Activated T-helper 1 cell treated with Interleukin-2 at 50 U/mL for 16 hours (primary cell): ENCODE measurements around the gene PCSK6.

Source experiments
- DNase-seq: peaks from one replicate; pipeline ENCODE4 v3.0.0-alpha.2; 2020; ENCODE audit warnings: low read depth

Gene PCSK6

DNA sequence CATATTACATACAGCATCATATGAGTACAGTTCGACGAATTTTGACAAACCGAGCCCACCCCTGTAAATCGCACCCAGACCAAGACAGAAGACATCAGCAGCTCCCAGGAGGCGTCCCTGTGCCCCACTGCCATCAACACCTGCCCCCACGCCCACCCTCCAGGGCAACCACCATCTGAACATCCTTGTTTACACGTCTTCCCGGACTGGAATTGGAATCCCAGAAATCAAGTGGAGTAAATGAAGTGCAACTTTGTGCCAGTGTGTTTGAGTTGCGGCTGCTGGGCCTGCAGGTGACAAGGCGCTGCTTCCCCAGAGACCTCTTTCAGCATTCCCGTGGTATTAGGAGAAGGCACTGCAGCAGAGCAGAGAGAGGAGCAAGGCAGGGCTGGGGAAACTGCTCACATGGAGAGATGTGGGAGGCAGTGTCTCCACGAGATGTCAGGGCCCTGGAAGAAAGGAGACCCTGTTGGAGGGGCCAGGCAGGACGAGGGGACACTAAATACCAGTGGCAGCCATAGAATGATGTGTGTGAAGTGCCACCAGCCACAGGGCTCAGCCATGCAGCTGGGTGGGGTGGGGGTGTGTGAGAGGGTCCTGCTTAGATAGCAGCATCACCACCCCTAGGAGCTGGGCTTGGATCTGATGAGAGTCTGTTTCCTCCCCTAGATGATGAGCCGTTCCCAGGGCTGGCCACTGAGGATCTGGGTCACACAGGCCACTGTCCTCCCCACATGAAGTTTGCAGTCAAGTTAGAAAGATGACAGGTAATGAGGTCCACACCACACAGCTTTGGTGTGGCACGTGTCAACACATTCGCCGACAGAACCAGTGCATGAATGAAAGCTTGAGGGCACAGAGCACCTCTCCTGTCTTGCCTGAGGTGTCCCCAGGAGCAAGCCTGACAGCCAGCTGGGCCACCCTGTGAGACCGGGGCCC, 33.4 kb upstream of the PCSK6 start:
- no peak for DNase-seq

DNA sequence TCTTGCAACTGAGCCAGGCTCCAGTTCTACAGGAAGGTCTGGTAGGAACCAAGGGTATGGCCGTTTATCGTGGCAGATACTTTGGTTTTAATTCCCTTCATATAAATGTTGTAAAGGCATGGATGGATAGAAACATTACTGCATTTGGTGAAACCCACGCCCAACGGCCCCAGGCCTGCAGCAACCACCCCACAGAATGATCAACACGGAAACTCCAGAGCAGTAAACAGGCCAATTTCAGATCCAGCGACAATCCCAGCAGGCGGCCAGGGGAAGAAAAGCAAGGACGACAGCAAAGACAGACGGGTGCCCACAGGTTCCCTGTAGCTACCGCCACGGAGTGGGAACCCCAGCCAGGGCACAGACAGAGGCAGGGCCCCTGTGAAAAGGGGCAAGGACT, 32.6 kb upstream of the PCSK6 start:
- DNase-seq = no peak

DNA sequence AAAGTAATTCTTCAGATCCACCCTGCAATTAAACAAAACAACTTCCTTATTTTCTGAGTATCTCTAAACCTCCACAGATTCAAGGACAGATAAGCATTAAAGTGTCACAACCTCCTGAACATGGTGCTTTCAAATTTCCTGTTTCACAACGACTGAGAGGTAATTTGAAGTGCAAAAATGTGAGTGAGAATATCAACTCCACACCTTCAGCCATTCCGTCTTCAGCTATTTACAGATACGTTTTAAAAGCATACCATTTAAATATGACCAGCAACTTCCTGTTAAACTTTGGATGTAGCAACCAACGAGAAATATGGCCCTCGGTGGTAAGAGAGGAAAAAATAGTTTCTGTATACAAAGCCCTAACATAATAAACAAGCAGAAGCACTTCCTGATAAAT, 32.1 kb upstream of the PCSK6 start:
- no peak for DNase-seq

DNA sequence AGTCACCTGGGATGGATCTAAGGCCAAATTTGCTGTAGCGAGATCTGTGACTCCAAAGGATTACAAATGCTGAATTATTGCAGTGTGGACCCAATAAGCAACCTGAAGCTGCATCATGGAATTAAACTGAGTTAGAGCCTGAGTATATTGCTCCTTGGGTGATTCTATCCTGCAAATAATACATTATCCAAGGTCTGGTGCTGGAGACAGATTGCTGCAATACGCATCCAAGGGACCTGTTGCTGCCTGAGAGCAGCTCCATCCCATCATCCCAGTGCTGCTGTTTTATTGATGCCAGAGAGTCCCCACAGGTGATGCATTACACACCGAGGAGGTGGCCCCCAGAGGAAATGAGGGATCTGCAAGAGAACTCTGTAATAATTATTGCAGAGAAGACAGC, 31.6 kb upstream of the PCSK6 start:
- no peak for DNase-seq

DNA sequence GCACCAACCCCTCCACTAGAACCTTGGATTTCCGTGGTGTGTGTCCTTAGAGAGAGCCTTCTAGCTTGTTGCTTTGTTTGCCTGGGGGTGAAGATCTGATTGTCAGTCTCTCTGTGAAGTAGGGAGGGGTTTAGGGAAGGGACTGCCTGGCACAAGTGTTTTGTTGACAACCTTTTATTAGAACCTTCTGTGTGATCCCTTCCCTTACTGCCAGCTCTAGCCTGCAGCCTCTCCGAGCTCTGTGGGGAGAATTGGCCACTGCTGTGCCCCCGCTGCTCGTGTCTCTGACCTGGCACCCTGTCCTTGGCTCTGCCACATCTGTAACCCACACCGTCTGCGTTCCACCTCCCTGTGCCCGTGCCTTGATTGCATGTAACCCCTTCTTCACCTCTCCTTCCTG, 30.9 kb upstream of the PCSK6 start:
- no peak for DNase-seq

DNA sequence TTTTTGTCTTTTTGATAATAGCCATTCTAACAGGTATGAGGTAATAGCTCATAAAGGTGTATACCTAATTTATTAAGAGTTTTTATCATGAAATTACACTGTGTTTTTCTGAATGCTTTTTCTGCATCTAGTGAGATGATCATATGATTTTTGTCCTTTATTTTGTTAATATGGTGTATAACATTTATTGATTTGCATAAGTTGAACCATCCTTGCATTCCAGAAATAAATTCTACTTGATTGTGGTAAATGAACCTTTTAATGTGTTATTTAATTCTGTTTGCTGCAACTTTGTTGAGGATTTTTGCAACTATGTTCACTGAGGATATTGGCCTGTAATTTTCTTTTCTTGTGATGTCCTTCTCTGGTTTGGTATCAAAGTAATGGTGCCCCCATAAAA, 28.0 kb upstream of the PCSK6 start:
- no peak for DNase-seq

DNA sequence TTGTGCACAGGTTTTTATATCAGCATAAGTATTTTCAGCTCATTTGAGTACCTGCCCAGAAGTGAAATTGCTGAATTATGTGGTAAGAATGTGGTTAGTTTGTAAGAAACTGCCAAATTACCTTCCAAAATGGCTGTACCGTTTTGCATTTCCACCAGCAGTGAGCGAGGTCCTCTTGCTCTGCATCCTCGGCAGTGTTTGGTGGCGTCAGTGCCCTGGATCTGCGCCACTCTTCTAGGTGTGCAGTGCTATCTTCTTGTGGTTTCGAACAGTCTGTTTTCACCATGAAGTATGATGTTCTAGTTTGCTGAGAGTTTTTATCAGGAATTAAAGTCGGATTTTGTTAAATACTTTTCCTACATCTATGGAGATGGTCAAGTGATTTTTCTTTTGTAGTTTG, 24.8 kb upstream of the PCSK6 start:
- no peak for DNase-seq

DNA sequence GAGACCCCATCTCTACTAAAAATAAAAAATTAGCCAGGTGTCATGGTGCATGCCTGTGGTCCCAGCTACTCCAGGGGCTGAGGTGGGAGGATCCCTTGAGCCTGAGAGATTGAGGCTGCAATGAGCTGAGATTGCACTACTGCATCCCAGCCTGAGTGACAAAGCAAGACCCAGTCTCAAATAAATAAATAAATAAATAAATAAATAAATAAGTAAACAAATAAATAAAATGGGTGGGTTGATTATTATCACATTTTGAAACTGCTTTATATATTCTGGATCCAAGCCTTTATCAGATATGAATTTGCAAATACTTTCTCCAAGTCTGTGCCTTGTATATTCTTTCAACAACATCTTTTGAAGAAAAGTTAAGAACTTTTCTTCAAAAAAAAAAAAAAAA, 22.2 kb upstream of the PCSK6 start:
- DNase-seq = no peak

DNA sequence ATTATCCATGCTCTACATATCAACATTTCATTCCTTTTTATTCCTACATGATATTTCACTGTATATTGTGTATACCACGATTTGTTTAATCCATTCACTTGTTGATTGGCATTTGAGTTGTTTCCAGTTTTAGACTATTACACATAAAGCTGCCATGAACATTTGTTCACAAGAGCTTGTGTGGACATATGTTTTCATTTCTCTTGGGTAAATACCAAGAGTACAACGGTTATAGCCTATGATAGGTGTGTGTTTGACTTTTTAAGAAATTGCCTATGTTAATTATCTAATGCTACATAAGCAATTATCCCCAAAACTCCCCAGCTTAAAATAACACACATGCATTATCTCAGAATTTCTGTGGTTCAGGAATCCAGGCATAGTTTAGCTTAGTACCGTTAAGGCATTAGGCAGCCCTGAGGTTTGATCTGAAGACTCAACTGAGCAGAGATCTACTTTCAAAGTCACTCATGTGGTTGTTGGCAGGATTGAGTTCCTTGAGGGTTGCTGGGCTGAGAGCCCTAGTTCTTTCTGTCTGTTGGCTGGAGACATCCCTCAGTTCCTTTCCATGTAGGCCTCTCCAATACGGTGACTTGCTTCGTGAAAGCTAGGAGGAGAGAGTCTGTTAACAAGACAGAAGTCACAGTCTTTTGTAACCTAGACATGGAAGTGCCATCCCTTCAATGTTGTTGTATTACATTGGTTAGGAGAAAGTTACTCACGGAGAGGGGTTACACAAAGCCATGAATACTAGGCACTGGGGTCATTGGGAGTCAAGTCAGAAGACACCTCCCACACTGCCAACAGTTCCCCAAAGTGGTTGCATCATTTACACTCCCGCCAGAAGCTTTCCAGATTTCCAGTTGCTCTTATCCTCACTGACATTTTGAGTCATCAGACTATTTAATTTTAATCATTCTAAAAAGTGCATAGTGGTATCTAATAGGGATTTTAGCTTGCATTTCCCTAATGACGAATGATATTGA, 21.0 kb upstream of the PCSK6 start:
- no peak for DNase-seq

DNA sequence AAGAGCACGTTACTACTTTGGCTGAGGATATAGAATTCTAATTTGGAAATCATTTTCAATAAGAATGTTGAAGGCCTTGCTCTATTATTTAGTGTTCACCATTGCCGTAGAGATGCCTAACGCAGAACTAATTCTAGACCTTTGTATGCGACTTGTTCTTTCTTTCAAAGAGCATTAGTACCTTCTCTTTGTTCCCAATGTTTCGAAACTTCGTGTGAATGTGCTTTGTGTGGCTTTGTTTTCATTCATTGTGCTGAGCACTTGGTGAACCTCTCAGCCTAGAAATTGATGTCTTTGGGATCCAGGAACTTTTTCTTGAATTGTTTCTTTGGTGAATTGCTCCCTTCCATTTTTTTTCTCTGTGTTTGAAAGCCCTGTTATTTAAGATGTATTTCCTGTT, 19.8 kb upstream of the PCSK6 start:
- DNase-seq = no peak

DNA sequence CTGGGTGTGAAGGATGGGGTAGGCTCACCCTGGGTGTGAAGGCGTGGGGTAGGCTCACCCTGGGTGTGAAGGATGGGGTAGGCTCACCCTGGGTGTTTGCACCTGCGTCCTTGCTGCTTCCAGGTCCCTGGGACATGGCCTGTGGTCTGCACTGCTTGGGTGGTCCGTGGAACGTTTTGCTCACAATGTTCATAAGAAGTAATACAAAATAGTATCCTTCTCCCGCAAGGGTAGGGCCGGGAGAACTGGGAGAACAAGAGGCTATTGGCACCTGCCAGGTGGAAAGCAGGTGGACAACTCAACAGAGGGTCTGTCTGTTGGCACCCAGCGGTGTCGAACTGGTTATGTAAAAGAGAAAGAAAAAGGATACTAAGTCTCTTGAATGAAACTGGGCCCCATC, 17.0 kb upstream of the PCSK6 start:
- DNase-seq = no peak

DNA sequence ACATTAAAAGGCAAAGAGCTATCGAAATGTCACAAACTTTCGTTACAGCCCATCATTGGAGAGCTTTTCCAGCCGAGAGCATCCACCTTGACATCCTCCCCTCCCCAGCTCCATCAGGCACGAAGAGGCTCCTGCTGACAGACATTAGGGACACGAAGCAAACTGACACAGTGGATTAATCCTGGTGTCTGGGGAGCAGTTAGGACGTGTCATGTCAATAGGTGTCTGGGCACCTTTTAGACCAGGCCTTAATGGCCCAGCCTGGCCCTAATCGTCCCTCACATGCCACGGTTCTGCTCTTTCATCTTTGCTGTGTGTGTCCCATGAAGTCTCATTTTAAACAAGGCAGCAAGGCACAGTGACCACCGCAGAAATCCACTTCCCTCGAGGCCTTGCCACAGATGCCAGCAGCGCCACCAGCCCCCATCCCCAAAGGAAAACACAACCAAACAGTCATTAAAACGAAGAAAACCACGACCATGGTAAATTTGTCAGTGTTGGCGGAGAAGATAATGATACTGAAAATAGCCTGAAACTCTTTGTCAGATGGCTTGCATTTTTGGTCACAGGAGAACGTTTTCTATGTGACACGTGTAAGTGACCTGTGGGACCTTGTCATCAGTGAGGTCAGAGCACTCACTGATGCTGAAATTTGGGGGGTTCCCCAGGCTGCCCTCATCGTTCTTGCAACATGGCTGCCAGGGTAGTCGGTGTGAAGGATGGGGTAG, 16.3 kb upstream of the PCSK6 start:
- DNase-seq = no peak

DNA sequence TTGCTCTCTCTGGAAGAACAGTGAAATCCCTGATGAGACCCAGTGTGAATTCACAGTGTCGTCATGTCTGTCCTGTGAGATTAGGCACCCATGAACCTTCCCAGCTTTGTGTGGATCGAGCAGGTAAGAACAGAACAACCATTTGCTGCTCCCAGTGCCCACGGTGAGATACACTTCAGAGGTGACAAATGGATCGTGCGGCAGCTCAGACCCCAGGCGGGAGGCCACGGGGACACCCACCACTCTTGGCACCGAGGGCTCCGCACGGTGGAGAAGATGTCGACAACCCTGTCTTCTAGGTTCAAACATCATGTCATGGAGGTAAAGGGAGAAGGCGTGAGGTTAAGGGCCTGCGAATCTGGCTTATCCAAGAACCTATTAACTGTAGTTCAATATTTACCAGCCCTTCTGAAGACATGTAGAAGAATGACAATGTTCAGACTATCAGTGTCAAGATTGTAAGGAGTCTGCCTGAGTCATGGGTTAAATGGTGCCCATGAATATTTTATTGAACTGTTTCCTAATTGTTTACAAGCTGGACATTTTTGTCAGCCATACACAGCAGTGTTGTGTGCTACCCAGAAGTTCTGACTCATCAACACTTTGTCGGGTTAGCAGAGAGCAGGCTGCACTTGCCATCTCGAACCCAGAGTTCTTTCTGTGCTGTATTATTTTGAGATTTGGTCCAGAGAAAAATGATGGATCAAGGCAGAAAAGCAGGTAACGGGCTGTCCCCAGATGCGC, 15.5 kb upstream of the PCSK6 start:
- no peak for DNase-seq

DNA sequence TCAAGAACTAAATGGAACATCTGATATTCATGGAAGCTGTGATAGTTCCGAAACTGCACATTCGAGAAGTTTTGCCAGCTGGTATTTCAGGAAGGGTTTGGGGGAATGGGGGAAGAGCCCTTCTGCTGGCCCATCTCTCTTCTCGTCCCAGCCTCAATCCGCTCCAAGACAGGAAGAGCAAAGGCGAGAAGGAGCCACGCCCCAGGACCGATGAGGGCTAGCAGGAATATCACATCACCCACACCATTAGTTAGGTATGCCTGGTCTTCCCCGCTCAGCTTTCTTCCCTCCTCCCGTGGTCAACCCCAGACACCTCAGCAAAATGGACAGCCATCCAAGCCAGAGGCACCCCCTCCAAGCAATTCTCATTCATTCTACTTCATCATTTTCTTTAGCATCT, 14.9 kb upstream of the PCSK6 start:
- no peak for DNase-seq

DNA sequence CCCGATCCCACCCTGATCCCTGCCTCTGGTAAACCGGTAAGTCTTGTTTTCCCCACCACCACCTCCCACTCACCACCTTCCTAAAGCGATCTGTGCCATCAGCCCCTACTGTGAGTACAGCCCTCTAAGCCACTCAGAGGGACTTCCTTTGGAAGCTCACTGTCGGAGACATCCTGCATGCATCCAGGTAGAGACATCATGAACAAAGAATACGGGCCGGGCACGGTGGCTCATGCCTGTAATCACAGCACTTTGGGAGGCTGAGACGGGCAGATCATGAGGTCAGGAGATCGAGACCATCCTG, 13.7 kb upstream of the PCSK6 start:
- no peak for DNase-seq

DNA sequence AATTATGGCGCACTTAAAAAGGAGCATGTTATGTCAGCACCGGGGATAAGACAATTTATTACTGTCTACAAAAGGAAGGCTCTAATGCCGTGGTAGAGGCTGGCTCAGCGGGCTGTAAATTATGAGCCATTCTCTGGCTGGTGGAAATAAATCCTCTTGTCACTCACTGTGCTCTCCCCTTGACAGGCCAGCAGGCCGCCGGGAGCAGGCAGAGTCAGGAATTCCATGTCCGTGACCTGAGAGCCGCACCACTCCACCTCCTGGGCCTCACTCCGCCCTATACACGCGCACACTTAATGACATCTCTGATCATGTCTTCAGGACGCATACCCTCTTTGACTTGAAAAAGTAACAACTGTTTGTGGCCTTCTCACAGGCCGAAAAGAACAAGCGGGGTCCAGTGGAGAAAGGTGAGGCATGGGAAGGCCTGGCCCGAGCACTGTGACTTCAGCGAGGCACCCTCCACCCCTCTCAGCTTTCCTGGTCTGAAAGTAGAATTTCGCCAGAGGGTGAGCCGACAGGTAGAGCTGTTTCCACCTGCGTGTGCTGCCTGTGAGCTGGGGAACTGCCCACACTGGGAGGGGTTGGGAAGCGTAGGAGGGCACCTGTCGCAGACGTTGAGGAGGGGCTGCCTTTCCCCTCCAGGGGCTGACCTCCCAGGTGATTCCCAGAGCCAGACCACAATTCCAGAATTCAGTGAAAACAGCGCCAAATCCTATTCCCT, 13.2 kb upstream of the PCSK6 start:
- no peak for DNase-seq

DNA sequence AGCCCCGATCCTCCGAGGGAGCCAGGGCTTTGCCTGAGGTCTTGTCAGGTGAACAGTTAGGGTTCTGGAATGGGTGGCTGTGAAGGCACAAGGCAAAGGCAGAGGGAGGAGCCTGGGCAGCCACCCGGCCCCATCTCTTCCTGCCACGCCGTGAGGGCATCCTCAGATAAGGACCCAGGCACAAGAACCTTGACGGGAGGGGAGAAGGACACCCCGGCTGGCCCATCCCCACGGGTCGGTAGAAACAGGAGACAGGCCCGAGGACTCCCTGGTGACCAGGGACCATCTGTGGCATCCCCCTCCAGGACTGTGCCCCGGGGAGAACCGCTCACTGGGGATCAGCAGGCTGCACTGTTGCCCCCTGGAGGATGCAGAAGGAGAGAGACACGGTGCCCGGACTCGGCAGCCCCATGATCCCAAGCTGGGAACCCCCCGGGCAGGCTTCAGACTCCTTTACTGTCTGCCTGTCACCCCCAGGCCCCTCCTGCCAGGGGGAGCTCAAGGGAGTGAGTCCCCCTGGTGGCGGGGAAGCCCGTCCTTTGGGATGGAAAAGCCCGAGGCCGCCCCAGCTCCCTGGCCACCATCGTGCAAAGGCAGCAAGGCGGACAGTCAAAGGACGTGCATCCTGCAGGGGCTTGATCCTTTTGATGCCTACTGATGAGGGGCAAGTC, 12.3 kb upstream of the PCSK6 start:
- DNase-seq = no peak

DNA sequence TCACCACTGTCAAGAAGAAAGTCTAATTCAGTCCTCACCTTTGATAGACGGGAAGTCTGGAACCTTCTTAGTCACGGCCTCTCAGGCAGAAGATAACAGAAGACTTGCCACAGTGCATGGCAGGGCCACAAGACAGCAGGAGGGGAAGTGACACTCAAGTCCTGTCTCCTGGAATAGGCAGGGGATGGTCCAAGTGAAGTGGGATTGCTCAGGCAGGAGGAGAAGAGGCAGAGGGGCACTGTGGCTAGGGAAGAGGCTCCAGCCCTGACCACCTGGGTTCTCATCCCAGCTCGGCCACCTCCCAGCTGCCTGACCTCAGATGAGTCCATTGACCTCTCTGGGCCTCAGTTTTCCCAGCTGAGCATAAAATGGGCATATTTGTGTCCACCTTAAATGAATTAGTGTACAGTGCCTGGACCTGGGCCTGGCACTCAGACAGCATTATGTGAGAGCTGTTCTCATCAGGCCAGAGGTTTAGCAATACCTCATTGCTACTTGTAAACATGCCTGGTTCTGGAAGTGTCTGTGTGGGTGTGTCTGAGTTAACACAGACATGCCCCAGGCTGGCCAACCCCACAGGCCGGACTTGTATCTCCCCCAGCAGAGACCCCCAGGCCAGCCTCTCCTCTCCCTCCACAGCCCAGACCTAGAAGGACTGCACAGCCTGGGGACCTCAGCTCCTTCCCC, 11.5 kb upstream of the PCSK6 start:
- no peak for DNase-seq

DNA sequence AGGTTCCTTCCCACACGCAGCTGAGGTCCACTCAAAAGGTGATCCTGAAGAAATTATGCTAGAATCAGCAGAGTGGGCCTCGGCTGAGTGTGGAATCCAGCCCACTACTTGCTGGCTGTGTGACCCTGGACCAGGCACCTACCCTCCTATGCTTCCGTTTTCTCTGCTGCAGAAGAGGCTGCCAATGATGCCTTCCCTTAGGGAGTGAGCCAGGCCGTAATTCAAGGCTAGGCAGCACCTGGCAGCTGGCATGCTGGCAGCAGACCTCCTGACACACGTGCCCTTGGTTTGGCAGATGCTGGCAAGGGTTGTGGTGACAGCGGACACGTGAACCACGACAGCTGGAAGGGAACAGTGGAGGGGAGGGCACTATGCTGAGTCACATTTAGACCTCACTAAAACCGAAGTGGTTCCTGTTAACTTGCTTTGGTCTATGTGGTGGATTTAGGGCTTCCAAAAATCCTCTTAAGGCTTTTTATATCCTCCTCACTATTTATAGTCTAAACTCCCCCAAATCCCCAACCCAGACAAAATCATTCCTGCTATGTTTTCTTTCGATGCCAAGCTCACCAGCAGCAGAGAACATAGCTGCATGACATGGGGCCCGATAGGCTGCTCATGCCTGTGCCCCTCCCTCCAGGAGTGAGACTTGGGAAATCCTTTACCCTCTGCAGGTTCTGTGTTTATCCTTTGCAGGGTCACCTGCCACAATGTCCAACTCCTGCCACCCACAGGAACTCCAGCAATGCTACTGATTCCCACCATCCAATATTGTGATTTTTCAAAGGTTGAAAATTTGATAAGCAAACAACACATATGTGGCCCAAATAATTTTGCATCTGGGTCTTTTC, 10.6 kb upstream of the PCSK6 start:
- DNase-seq = no peak
